Fibroblast of the aortic adventitia (primary cell): ENCODE data around the gene MCRS1. TPM values are rescaled to one million over a fixed set of nuclear protein-coding genes. Genes with fewer than 3 reads are reported as not detected.

Experiments used
- DNase-seq: peaks from one replicate; pipeline ENCODE4 v3.0.0-alpha.2; 2010; ENCODE audit warnings: low read depth
- H3K4me3 ChIP-seq: 2 replicates; pipeline ENCODE4 v1.5.1; 2011; ENCODE audit warnings: low read depth, mild to moderate bottlenecking, control low read depth, low read length, moderate library complexity
- CTCF ChIP-seq: IDR thresholded peaks from 2 replicates; pipeline ENCODE4 v1.5.1; 2011; ENCODE audit warnings: mild to moderate bottlenecking, low read length, control low read depth, inconsistent platforms; ENCODE audit not compliant: insufficient read depth
- total RNA-seq: library from RNA; depleted of rRNA; stranded (reverse); fragments of >200 nt; gene quantifications from 2 replicates; pipeline ENCODE4 v1.2.3, GENCODE V29; 2012; ENCODE audit warnings: low replicate concordance

The MCRS1 gene
- total RNA-seq, 1 donor: 45.5 TPM

GRCh38 chr12:49546481-49546880 lies 21.5 kb downstream of the MCRS1 start:
- no peak overlapping the region for H3K4me3 ChIP-seq
- TF ChIP-seq CTCF: no peak
- DNase-seq: no peak

- DNase-seq: no peak
These were observed 22.1 kb downstream of the MCRS1 start for GRCh38 chr12:49545815-49546214.

GRCh38 chr12:49543914-49544815 lies 23.8 kb downstream of the MCRS1 start:
- no peak for TF ChIP-seq CTCF
- no peak for DNase-seq
- no peak overlapping the region for H3K4me3 ChIP-seq

More at GRCh38 chr12:49545815-49546214, 22.1 kb downstream of the MCRS1 start:
- H3K4me3 ChIP-seq: no peak overlapping the region
- no peak for TF ChIP-seq CTCF

GRCh38 chr12:49543221-49543913 lies 24.6 kb downstream of the MCRS1 start:
- no peak for DNase-seq
- H3K4me3 ChIP-seq: no peak overlapping the region
- no peak for TF ChIP-seq CTCF

DNA sequence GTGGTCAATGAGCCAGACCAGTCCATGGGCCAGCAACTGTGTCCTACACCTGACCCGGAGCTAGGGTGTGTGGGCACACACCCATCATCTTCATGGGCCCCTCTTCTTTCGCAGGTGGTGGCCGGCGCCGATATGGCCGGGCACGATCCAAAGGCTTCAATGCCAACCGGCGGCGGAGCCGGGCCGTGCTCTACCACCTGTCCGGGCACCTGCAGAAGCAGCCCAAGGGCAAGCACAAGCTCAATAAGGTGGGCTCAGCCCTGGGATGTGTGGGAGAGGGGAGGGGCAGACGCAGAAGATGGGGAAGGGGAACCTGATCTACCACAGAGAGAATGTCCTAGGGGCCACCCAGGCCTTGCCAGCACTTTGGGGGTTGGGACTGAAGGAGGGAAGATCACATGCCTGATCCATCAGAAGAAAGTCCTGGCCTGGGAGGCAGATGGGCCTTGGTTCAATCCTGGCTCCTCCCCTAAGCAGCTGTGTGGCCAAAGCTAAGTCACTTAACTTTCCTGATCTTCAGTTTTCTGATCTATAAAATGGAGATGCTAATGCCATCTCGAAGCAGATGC lies 25.3 kb downstream of the MCRS1 start:
- H3K4me3 ChIP-seq: no peak overlapping the region
- no peak for DNase-seq
- TF ChIP-seq CTCF: no peak

DNA sequence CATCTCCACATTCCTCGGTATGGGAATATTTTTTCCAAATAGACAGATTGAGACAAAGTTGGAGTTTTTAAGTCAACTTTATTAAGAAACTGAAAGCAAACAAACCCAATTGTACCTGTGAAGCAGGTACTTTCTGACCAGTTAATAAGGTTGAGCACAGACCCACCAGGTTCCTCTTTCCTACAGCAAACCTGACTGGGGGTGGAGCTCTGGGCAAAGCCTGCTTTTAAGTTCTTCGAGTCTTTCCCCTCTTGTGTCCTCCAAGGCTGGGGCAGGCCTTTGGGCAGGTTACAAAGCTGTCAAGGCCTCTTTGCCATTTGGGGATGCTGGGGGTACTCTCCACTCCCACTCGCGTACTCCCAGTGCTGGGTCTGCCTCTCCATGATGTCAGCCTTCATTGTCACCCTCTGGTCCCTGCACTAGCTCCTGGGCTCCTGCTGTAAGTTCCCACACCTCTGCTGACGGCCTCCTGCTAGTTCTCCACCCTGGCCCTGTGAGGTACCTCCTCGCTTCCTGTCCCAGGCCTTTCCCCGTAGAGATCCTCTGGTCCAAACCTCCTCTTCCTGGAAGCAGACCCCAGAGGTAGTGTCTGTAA lies 25.9 kb downstream of the MCRS1 start:
- H3K4me3 ChIP-seq: no peak overlapping the region
- TF ChIP-seq CTCF: no peak
- DNase-seq: no peak
